SKM-1 treated with dmso at 0.1 percent for 144 hours (cell line): Measurements from ENCODE around the gene MOB2.

ENCODE experiments used
- DNase-seq: peaks from one replicate; lab custom pipeline; 2025; ENCODE audit not compliant: unreplicated experiment; lab: John Stamatoyannopoulos, UW

Gene MOB2

DNA sequence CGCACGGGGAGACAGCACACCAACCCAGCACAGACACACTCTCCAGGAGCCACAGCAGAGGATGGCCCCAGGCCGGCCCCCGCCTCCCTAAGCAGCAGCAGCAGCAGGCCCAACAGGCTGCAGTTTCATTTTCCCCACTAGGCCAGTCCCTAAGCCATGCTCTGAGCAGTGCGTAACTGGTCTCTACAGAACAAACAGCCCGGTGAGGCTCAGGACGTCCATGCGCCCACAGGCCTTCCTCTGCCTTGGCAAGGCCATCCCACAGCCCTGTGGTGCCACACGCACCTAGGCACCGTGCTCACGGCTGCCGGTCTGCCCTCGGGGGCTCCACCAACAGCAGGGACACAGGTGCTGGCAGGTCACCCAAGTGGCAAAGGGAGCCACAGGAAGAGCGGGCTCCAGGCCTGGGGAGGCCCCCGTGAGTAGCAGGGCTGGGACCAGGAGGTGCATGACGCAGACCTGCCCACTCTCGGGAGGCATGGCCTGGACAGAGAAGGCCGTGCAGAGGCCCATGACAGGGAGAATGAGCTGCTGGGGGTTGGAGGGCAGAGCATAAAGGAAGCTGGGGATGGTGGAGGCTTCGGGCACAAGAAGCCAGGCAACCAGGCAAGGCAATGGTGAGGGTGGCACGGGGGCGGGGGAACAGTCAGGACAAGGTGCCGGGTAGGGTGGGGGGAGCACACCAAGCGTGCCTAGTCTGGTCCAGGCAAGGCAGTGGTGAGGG is 1.4 kb upstream of the MOB2 start:
- DNase-seq: no peak

GRCh38 chr11:1487091-1487850 is 692 bp upstream of the MOB2 start:
- DNase-seq: no peak

GRCh38 chr11:1485504-1485885 is 1.1 kb downstream of the MOB2 start:
- no peak for DNase-seq

GRCh38 chr11:1484695-1485503 is 1.7 kb downstream of the MOB2 start:
- no peak for DNase-seq

DNA sequence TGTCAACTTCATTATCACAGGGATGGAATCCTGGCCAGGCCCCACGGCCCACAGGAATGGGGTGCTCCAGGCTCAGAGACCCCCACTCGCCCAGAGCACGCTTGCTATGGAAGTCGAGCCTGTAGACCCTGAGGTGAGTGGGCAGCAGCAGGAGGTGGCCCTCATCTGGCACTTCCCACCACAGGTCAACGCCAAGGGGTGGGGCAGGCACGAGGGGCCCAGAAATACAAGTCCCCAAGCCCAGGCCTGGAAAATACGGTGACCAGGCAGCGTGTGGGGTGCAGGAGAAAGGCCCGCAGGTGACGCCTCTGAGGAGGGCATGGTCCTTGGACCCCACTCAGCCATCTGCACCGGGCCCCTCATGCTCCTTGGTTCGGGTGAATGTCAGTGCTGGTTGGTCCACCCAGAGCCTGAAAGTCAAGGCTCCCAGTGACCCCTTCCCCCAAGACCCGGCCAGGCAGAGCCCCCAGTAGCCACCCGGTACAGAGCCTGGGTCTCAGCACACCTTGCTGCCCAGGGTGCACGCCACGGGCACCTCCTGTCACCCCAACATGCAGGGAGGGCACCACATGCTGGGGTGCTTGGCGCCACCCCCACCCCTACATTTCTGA is 2.4 kb downstream of the MOB2 start:
- DNase-seq: no peak

DNA sequence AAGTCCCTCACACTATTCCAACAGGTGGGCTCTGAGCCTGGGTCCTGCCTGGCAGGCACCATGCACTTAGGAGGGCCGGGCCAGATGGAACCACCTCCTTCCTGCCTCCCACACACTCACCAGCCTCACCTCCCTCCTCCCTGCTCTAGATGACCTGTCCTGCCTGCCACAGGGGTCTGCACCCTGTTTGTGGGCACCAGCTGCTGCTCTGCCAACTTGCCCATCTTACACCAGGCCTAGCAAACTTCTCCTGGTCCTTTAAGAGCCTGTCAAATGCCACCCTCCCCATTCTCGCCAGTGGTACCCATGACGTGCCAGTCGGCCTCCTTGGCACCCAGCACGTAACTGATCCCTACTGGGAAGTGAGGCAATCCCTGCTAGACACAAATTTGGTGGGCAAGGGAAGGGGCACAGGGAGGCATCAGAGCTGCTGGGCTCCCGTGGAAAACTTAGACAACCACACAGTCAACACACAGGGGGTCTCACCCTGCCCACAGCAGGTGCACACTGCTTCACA is 3.1 kb downstream of the MOB2 start:
- no peak for DNase-seq

GRCh38 chr11:1482581-1483444 is 3.8 kb downstream of the MOB2 start:
- DNase-seq: no peak

DNA sequence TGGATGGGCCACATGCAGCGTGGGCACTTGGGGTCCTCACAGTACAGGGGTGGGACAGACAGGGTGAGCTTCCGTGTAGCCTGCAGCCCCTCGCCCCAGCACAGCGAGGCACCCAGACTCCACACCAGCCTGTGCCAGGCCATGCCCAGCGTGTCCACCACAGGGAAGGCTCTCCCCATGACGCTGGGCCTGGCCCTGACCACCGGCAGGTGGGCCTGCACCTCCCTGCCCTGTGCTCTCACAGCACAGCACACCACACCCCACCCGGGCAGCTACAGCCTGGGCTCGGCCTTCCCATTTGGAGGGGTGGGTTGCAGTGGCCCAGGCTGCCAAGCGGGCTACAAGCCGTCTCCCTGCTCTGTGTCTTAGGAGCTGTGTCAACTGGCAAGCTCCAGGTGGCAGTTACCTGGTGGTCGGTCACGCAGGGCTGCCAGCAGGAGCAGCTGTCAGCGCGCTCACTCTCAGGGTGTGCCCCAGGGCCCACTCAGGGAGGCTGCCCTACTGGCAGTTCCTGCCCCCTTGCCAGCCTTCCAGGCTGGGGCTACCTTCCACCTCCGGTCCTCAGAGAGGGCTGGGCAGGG is 4.6 kb downstream of the MOB2 start:
- no peak for DNase-seq

GRCh38 chr11:1481483-1481825 is 5.1 kb downstream of the MOB2 start:
- no peak for DNase-seq

DNA sequence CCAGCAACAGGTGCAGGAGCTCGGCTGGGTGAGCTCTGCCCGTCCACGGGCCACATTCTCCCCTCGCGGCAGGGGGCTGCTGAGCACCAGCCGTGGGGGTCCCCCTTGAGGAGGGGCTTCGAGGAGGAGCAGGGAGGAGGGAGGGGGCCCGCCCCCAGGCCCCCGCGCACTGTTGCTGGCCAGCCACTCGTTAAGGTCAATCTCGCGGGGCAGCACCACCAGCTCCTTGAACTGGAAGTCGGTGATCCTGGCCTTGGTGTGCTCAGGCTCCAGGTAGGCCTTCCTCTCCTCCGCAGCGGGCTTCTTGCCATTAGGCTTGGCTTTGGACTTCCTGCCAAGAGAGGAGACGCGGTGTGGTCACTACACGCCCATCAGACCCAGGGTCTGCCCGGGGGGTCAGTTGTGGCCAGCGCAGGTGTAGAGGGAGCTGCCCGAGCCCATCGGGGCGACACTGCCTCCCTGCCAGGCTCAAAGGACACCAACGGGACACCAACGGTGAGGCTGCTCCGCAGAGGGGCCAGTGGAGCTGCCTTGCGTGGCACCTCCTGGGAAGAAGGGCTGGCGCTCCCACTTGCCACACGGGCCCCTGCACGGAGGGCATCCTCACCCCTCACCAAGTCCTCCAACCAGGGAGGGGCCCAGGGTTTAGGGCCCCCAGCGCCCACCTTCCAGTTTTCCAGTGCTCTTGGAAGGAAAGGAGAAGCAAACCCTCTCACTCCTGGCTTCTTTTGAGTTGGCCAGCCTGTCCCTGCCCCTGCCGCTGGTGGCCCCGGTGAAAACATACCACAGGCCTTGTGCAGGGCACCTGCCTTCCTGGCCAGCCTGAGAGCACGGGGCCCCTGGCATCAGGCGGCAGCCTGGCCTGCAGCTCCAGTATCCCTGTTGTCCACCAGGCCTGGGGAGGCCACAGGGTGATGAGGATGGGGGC is 5.8 kb downstream of the MOB2 start:
- DNase-seq: no peak

GRCh38 chr11:1480191-1480554 is 6.4 kb downstream of the MOB2 start:
- no peak for DNase-seq

DNA sequence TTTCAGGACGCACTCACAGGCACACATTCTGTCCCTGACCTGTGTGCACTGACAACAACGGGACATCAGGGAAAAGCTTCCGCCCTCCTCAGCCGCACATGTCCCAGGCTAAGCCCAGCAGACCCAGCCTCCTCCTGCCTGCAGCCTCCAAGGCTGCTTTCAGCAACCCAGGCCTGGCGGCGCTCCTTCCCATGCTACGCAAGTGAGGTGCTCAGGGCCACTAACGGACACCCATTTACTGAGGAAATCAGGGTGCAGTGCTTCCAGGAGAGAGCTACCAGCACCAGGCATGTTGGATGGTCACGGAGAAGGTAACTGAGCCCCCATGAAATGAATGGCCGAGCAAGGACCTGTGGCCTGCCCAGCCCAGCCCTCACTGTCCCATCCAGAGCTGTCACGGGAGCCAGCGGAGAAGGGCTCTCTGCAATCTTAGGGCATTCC is 6.9 kb downstream of the MOB2 start:
- DNase-seq: no peak

DNA sequence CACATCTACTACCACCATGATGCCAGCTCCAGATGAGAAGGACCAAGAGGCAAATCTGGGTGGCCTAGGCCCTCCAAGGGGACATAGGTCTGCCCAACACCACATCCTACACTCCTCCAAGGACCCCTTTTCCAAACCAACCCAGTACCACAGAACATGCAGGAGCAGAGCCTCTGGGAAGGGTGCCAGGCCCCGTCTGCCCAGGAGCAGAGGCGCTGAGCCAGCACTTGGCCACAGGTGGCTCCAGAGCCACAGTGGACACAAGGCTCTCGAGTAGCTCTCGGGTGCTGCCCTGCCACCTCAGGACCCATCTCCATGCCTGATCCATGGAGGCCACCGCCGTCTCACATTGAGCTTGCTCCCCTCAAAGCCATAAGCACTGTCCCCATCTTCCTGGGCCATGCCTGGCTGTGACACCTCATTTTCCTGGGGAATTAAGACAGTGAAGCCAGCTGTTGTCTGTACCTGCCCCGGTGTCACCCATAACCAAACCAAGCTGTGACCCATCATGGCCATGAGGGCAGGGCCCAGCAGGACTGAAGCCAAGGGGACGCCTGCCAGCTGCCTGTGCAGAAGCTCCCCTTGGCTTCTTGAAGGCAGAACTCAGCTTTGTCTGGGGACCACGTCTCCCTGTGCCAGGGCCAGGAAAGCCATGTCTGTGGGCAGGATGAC is 7.4 kb downstream of the MOB2 start:
- DNase-seq: no peak

DNA sequence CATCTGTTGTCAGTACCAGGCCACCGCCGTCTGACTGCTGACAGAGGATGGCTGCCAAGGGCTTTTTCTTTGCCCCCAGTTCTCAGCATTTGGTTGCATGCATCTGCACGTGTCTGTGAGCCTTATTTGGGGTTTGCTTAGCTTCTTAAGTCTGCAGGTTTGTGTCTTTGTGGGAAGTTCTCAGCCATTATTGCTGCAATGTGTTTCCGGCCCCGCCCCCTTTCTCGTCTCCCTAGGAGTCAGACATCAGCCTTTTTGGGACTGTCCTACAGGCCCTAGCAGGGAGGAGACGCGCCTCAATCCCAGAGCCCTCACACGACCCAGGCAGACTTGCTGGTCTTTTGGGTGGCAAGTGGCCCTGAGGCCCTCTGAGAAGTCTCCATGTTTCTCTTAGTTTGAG is 8.0 kb downstream of the MOB2 start:
- peak; percentile 39 for DNase-seq

- no peak for DNase-seq
Observed at GRCh38 chr11:1478011-1478410, 8.6 kb downstream of the MOB2 start.

GRCh38 chr11:1476940-1477736 is 9.4 kb downstream of the MOB2 start:
- no peak for DNase-seq

- DNase-seq: no peak
Observed at GRCh38 chr11:1475841-1476240, 10.7 kb downstream of the MOB2 start.

DNA sequence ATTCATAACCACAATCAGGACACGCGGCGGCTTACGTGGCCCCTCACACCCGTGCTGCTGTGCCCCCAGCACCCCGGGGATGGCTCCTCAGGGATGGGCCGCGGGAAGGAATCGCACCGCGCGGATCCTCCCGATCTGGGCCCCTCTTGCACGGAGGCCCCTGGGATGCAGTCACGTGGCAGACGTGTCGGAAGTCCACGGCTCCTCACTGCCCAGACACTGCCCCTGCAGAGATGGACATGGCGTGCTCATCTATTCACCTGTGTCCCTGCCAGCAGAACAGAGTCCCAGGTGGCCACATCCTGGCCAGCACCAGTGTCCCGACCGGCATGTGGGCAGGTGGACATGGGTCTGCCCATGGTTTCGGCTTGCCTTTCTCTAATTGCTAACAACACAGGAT is 12.8 kb downstream of the MOB2 start:
- no peak for DNase-seq
